ENCODE data around the gene CACNB3.
"Not testable (repeated sequence)": the region's sequence is repeated elsewhere in the genome, so short reads cannot be mapped to it uniquely, and the experiment has no call there.

Gene CACNB3

DNA sequence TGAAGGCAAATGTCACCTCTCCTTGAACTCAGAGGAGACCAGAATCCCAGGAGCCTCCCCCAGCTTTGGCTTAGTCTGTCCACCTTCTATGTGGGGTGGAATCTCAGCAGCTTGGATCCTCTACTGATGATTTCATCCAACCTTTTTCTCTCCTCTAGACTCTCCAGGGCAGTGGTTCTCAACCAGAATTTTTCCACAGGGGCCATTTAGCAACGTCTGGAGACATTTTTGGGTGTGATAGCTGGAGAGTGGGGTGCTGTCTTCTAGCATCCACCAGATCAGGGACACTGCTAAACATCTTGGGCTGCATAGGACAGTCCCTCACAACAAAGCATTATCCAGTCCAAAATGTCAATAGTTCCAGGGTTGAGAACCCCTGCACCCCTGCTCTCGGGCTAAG, 38.1 kb downstream of the CACNB3 start:
- in situ Hi-C loops (cut with HindIII; ENCODE audit: low pct_unique_long_range_greater_than_20kb, low sequenced_read_pairs) = no loop called here
- DNase-seq (ENCODE audit: low read depth in 1 of 2, low spot score in 1 of 2) = no peak
- TF ChIP-seq JUND (IDR thresholded peaks at IDR 0.05; ENCODE audit: low read depth) = no peak

DNA sequence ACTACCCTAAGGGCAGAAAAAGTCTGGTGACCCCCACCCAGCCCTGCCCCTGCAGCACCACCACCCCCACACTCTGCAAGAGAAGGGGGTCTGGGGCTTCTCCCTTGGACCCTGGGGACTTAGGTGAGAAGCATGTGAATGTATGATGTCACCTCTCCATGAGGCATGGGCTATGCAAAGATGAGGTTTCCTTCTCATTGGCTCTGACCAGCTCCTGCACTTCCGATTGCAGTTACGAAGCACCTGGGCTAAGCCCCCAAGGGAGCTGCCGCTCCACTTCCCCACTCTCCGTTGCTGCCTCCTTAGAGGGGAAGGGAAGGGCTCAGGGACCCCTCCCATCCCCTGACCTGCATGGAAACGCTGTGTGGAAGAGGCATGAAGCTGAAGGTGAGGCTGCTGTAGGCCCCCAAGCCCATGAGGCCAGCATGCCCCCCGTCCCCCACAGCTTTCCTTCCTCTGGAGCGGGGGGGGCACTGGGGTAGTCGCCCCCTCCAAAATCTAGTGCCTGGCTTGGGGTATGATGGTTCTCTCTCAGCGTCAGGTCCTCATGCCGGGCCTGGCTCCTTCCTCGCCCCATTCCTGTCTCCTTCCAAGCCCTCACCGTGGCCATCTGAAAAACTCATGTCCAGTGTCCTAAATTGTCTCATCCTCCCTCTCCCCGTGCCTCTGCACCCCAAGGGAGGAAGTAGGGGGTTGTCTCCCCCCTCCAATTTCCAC, 39.1 kb downstream of the CACNB3 start:
- in situ Hi-C loops (cut with HindIII; ENCODE audit: low pct_unique_long_range_greater_than_20kb, low sequenced_read_pairs) = no loop called here
- no peak for TF ChIP-seq JUND (IDR thresholded peaks at IDR 0.05; ENCODE audit: low read depth)
- no peak for DNase-seq (ENCODE audit: low read depth in 1 of 2, low spot score in 1 of 2)

DNA sequence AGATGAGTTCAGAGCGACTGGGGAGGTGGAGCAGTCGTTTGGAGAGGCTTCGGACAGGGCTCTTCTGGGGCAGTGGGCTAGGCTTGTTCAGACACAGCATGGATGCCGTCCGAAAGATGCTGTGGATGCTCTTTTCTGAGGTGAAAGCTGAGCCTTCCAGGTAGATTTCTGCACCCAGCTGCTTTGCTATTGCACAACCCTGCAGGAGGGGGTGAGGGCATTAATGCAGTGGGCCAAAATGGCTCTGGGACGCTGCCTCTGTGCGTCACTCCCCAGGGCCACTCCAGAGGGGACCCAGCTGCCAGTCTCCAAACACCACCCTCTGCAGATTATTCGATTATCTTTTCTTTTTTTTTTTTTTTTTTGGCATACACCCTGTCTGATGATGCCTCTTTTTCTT, 39.7 kb downstream of the CACNB3 start:
- TF ChIP-seq JUND (IDR thresholded peaks at IDR 0.05; ENCODE audit: low read depth) = no peak
- in situ Hi-C loops (cut with HindIII; ENCODE audit: low pct_unique_long_range_greater_than_20kb, low sequenced_read_pairs) = no loop called here
- DNase-seq (ENCODE audit: low read depth in 1 of 2, low spot score in 1 of 2) = no peak

DNA sequence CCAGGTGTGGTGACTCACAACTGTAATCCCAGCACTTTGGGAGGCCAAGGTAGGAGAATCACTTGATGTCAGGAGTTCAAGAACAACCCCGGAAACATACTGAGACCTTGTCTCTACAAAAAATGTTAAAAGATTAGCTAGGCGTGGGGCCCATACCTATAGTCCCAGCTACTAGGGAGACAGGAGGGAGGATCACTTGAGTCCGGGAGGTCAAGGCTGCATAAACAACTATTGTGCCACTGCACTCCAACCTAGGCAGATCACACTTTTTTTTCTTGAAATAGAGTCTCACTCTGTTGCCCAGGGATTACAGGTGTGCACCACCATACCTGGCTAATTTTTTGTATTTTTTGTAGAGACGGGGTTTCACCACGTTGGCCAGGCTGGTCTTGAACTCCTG, 41.3 kb downstream of the CACNB3 start:
- in situ Hi-C loops (cut with HindIII; ENCODE audit: low pct_unique_long_range_greater_than_20kb, low sequenced_read_pairs) = no loop called here
- no peak for TF ChIP-seq JUND (IDR thresholded peaks at IDR 0.05; ENCODE audit: low read depth)
- no peak for DNase-seq (ENCODE audit: low read depth in 1 of 2, low spot score in 1 of 2)

DNA sequence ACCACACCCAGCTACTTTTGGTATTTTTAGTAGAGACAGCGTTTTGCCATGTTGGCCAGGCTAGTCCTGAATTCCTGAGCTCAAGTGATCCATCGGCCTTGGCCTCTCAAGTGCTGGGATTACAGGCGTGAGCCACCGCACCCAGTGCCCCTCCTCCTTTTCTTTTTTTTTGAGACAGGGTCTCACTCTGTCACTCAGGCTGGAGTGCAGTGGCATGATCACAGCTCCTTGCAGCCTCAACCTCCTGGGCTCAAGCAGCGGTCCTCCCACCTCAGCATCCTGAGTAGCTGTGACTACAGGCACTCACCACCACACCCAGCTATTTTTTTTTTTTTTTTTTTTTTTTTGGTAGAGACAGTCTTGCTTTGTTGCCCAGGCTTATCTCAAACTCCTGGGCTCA, 41.9 kb downstream of the CACNB3 start:
- DNase-seq (ENCODE audit: low read depth in 1 of 2, low spot score in 1 of 2); in situ Hi-C loops (cut with HindIII; ENCODE audit: low pct_unique_long_range_greater_than_20kb, low sequenced_read_pairs): not testable (repeated sequence)

DNA sequence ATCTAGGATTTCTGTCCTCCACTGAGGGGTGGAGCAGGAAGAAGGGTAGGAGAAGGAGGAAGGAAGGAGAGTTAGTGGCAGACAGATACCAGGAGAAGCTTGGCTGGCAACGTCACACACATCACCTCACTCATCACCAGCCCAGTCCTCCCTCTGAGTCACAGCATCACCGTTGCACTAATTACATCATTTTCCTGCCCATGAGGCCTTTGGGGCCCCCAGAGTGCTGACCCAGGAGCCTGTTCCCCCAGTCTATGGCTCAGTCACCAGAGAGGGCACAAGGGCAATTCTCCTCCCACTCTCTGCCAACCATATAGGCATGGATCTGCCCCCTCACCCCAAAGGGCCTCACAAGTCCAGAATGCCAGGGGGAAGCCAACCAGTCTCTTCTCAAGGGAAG, 42.8 kb downstream of the CACNB3 start:
- DNase-seq (ENCODE audit: low read depth in 1 of 2, low spot score in 1 of 2) = no peak
- in situ Hi-C loops (cut with HindIII; ENCODE audit: low pct_unique_long_range_greater_than_20kb, low sequenced_read_pairs) = no loop called here
- TF ChIP-seq JUND (IDR thresholded peaks at IDR 0.05; ENCODE audit: low read depth) = no peak

DNA sequence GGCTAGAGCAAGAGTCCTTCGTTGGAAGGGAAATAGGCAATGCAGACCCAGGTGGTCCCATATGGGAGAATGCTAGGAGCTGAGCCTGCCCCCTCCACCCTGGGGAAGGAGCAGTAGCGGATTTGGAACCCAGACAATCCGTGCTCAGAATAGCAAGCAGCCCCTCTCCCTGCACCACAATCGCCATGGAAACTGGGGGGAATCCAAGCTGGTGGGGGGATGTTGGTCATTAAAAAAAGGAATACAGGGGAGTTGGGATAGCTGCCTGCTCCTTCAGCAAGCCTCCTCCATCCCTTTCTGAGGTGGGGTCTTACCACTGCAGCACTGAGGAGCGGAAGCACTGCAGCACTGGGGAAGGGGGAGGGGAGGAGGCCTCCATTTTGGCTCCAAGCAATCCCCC, 44.5 kb downstream of the CACNB3 start:
- in situ Hi-C loops (cut with HindIII; ENCODE audit: low pct_unique_long_range_greater_than_20kb, low sequenced_read_pairs) = no loop called here
- no peak for DNase-seq (ENCODE audit: low read depth in 1 of 2, low spot score in 1 of 2)
- TF ChIP-seq JUND (IDR thresholded peaks at IDR 0.05; ENCODE audit: low read depth) = no peak

DNA sequence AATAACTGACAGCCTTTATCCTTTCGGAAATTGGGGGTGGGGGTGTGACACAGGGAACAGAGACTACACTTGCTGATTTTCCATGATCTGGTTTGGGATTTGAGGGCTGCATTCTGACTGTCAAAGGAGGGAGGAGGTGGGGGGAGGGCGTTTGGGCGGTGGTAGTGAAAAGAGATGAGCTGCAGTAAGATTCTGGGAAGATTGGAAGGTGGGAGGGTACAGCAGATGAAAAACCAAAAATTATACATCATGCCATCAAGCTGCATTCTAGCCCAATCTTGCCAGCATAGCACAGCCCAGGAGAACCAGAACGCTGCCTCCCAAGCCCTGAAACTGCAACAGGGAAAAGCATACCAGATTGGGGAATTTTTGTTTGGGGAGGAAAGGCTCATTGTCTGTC, 45.0 kb downstream of the CACNB3 start:
- TF ChIP-seq JUND (IDR thresholded peaks at IDR 0.05; ENCODE audit: low read depth) = no peak
- in situ Hi-C loops (cut with HindIII; ENCODE audit: low pct_unique_long_range_greater_than_20kb, low sequenced_read_pairs) = no loop called here
- DNase-seq (ENCODE audit: low read depth in 1 of 2, low spot score in 1 of 2) = no peak

DNA sequence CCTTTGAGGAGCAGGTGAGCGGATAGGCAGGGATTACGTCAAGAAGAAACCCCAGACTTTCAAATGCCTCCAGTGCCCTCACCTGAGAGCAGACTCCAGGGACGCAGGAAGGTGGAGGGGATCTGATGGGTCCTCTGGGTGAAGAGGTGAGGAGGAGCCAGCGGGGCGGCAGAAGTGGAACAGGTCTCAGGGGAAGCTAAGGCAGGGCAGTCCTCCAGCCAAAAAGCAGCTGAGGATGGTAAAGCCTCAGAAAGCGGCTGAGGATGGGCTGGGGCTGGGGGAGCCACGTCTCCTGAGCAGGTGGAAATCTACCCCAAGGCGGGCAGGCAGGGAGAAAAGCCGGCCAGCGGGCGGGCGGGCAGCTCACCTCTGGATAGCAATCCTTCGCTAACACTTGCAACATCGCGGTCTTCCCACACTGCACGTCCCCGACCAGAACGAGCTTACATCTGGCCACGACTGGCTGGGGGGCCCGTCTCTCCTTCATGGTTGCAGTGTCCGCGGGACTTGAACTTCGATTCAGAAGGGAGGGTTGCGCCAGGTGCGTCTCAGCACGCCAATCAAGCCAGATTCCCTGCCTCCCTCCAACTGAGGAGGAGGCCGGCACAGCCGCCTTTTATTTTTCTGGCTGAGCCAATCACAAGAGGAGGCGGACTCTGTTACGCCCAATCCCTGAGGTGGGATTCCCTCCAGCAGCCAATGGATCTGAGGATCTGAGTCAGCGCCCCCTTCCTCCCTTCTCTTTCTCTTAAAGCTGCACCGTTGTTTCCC, 47.2 kb downstream of the CACNB3 start, which contains the start of gene RND1:
TSS of gene RND1 (minus strand) at position 590 of the 771 bp plus-strand sequence. CDS start at position 487, 103 bp downstream.
- DNase-seq (ENCODE audit: low read depth in 1 of 2, low spot score in 1 of 2) = peak; percentile 86 to 98
- in situ Hi-C loops (cut with HindIII; ENCODE audit: low pct_unique_long_range_greater_than_20kb, low sequenced_read_pairs) = no loop called here
- TF ChIP-seq JUND (IDR thresholded peaks at IDR 0.05; ENCODE audit: low read depth) = no peak

DNA sequence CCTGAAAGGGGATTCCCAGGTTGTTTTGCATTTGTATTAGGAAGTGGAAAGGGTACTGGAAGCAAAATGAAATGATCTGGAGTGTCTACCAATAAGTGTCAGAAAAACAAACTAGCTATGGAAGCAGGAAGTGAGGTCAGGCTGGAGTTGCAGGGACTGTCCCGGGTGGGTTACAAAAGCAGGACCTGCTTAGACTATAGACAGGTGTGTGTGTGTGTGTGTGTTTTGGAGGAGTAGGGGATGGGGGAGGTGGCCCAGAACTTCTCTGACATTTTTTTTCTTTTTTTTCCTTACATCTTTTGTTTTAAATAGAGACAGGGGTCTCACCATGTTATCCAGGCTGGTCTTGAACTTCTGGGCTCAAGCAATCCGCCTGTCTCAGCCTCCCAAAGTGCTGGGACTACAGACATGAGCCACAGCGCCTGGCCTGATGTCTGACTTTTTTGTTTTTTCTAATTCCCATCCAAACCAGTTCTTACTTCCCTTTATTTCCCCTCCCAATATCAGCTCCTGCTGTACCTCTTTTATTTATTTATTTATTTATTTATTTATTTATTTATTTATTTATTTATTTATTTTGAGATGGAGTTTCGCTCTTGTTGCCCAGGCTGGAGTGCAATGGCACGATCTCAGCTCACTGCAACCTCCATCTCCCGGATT, 47.9 kb downstream of the CACNB3 start:
- DNase-seq (ENCODE audit: low read depth in 1 of 2, low spot score in 1 of 2) = no peak
- in situ Hi-C loops (cut with HindIII; ENCODE audit: low pct_unique_long_range_greater_than_20kb, low sequenced_read_pairs) = no loop called here

DNA sequence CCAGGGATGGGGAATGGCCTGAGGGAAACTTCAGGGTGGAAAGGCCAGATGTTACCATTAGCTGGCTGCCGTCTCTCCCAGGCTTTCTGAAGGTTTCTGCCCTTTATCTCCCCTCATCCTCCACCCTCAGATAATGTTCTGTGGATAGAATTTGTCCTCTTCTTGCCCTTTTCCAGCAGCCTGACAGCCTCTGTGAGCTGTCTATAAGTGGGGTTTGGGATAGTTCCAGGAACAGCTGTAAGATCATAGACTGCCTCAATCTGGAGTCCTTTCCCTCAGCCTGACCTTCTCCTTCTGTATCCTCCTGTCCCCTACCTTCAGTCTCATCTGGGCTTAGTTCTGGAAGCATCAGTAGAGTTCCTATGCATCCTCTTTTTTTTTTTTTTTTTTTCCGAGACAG, 50.2 kb downstream of the CACNB3 start:
- in situ Hi-C loops (cut with HindIII; ENCODE audit: low pct_unique_long_range_greater_than_20kb, low sequenced_read_pairs) = no loop called here
- no peak for DNase-seq (ENCODE audit: low read depth in 1 of 2, low spot score in 1 of 2)
- no peak for TF ChIP-seq JUND (IDR thresholded peaks at IDR 0.05; ENCODE audit: low read depth)

More for the DNA sequence above, 47.9 kb downstream of the CACNB3 start:
- TF ChIP-seq JUND (IDR thresholded peaks at IDR 0.05; ENCODE audit: low read depth) = no peak

DNA sequence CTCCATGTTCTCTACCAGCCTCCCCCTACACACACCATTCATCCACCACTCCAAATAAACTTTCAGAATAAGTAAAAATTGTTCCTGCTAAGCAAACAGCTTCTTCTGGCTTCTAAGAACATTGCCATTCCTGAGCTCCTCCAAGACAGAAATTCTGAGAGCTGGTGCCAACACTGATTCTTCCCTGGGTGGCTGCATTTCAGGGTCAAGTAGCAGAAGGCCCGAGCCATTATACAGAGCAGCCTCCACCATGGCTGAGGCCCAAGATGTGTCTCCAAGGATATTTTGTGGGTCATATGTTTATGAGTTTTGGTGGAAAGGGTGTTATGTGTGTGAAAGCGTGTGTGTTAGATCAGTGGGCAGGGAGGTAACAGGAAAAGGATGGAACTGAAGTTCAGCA, 50.9 kb downstream of the CACNB3 start:
- DNase-seq (ENCODE audit: low read depth in 1 of 2, low spot score in 1 of 2) = no peak
- no peak for TF ChIP-seq JUND (IDR thresholded peaks at IDR 0.05; ENCODE audit: low read depth)
- in situ Hi-C loops (cut with HindIII; ENCODE audit: low pct_unique_long_range_greater_than_20kb, low sequenced_read_pairs) = no loop called here

DNA sequence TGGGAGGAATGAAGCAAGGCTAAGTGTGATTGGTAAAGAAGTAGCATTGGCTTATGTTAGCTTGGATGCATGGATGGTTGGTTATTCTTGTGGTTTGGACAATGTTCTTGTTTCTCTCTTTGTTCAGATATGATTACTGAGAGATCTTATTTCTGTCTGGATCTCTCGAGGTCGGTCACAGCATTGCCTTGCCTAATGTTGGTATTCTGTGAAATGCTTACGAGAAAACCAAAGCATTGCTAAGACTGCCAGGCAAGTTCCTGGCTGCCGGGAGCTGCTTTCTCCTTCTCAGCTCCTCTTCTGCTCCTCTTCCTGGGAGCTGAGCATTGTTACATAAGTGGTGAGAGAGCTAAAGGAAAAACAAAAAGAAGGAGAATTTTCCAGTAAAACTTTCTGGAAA, 54.8 kb downstream of the CACNB3 start:
- no peak for TF ChIP-seq JUND (IDR thresholded peaks at IDR 0.05; ENCODE audit: low read depth)
- DNase-seq (ENCODE audit: low read depth in 1 of 2, low spot score in 1 of 2) = no peak
- in situ Hi-C loops (cut with HindIII; ENCODE audit: low pct_unique_long_range_greater_than_20kb, low sequenced_read_pairs) = no loop called here

DNA sequence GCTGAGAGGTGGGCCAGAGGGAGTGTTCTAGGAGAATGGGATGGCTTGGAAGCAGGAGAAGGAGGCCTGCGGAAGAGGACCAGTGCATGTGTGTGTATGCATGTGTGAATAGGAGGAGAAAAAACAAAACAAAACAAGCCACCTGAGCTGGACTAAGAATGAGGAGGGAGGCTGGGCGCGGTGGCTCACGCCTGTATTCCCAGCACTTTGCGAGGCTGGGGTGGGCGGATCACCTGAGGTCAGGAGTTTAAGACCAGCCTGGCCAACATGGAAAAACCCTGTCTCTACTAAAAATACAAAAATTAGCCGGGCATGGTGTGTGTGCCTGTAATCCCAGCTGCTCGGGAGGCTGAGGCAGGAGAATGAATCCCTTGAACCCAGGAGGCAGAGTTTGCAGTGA, 55.2 kb downstream of the CACNB3 start:
- in situ Hi-C loops (cut with HindIII; ENCODE audit: low pct_unique_long_range_greater_than_20kb, low sequenced_read_pairs) = not testable (repeated sequence)

More for the DNA sequence above, 55.2 kb downstream of the CACNB3 start:
- DNase-seq (ENCODE audit: low read depth in 1 of 2, low spot score in 1 of 2) = not testable (repeated sequence)
